ENCODE results near the gene ARPC3. TPM values are rescaled to one million over a fixed set of nuclear protein-coding genes. Genes with fewer than 3 reads are reported as not detected.

Gene ARPC3
- 100 to 1,000 TPM; 252 to 321 TPM for total RNA-seq

GRCh38 chr12:110449799-110450497, at the start of gene ARPC3:
TSS of gene ARPC3 (minus strand) at chr12:110450337. CDS start at chr12:110450260, 77 bp downstream.
- peak; percentile 97 for DNase-seq
- peaks cover 3% of the 10 kb centered on the region for H3K4me1 ChIP-seq
- peak within 1 kb of the TSS; percentile 68 for H3K4me3 ChIP-seq
- peak within 1 kb of the TSS; percentile 96 to 97 for H3K9ac ChIP-seq (ENCODE audit: low read depth in 2 of 2, low read length in 2 of 2)
- peak within 1 kb of the TSS; percentile 89 for H3K27ac ChIP-seq
- TF ChIP-seq CTCF (IDR thresholded peaks at IDR 0.05) = peak; percentile 72
- intact Hi-C loops (cut with DNase I) = loop anchor here (5.0 kb wide), 1 partner anchor 152 kb away; no protein-coding TSS in a partner anchor
- peaks cover 5% of the 10 kb centered on the region for H3K36me3 ChIP-seq
- no peaks in the 10 kb centered on the region for H3K27me3 ChIP-seq
- no peaks in the 10 kb centered on the region for H3K9me3 ChIP-seq

GRCh38 chr12:110498984-110499706, 49.0 kb upstream of the ARPC3 start:
- intact Hi-C loops (cut with DNase I) = no loop called here
- Histone ChIP-seq H3K27ac (no peak overlapping the region), H3K36me3 (peaks cover 4% of the 10 kb centered on the region), H3K4me3 (no peak overlapping the region), H3K9ac (ENCODE audit: low read depth in 2 of 2, low read length in 2 of 2) (no peak overlapping the region), H3K9me3 (no peaks in the 10 kb centered on the region), H3K27me3 (no peaks in the 10 kb centered on the region), H3K4me1 (peaks cover 9% of the 10 kb centered on the region)
- no peak for TF ChIP-seq CTCF (IDR thresholded peaks at IDR 0.05)
- no peak for DNase-seq

GRCh38 chr12:110475426-110475825, 25.3 kb upstream of the ARPC3 start:
- Histone ChIP-seq H3K27ac (no peak overlapping the region), H3K36me3 (no peaks in the 10 kb centered on the region), H3K27me3 (no peaks in the 10 kb centered on the region), H3K4me1 (no peaks in the 10 kb centered on the region), H3K9ac (ENCODE audit: low read depth in 2 of 2, low read length in 2 of 2) (no peak overlapping the region), H3K4me3 (no peak overlapping the region), H3K9me3 (no peaks in the 10 kb centered on the region)
- no peak for TF ChIP-seq CTCF (IDR thresholded peaks at IDR 0.05)
- DNase-seq = no peak
- intact Hi-C loops (cut with DNase I) = no loop called here

- Histone ChIP-seq H3K9ac (ENCODE audit: low read depth in 2 of 2, low read length in 2 of 2) (peak within 1 kb of the TSS; percentile 83 to 90), H3K4me3 (peak within 1 kb of the TSS; percentile 68), H3K27ac (peak within 1 kb of the TSS; percentile 84), H3K27me3 (no peaks in the 10 kb centered on the region), H3K9me3 (no peaks in the 10 kb centered on the region), H3K4me1 (peaks cover 7% of the 10 kb centered on the region), H3K36me3 (no peaks in the 10 kb centered on the region)
- DNase-seq = peak; percentile 99
- TF ChIP-seq CTCF (IDR thresholded peaks at IDR 0.05) = no peak
- intact Hi-C loops (cut with DNase I) = loop anchor here (5.0 to 10.0 kb wide), 2 partner anchors 134 to 356 kb away; no protein-coding TSS in a partner anchor
Observed at GRCh38 chr12:110468214-110469048, 18.3 kb upstream of the ARPC3 start, which contains the start of the genes FAM216A and GPN3. TSS of gene FAM216A (plus strand) at chr12:110468845. CDS start at chr12:110468876, 31 bp downstream. TSS of gene GPN3 (minus strand) at chr12:110468257. CDS start at chr12:110468203, 54 bp downstream.

- DNase-seq = no peak
- Histone ChIP-seq H3K36me3 (no peaks in the 10 kb centered on the region), H3K4me1 (peaks cover 7% of the 10 kb centered on the region), H3K9me3 (no peaks in the 10 kb centered on the region), H3K9ac (ENCODE audit: low read depth in 2 of 2, low read length in 2 of 2) (peak overlapping the region; percentile 70 to 83), H3K27ac (peak overlapping the region; percentile 84), H3K4me3 (peak overlapping the region; percentile 68), H3K27me3 (no peaks in the 10 kb centered on the region)
- intact Hi-C loops (cut with DNase I) = loop anchor here (5.0 to 10.0 kb wide), 2 partner anchors 134 to 357 kb away; no protein-coding TSS in a partner anchor
- TF ChIP-seq CTCF (IDR thresholded peaks at IDR 0.05) = no peak
Observed at GRCh38 chr12:110467847-110468213, 17.7 kb upstream of the ARPC3 start.

Data from colonic mucosa (tissue), 4 donors.